HG03558 (cell line): ENCODE data around the gene ATP6V1B1.

Experiments
- ATAC-seq: cut with Tn5 transposase; IDR thresholded peaks from one replicate; pipeline ENCODE4 v1.9.1; 2021; ENCODE audit warnings: moderate number of reproducible peaks; ENCODE audit not compliant: unreplicated experiment; ENCODE audit errors: extremely low read depth

The ATP6V1B1 gene

DNA sequence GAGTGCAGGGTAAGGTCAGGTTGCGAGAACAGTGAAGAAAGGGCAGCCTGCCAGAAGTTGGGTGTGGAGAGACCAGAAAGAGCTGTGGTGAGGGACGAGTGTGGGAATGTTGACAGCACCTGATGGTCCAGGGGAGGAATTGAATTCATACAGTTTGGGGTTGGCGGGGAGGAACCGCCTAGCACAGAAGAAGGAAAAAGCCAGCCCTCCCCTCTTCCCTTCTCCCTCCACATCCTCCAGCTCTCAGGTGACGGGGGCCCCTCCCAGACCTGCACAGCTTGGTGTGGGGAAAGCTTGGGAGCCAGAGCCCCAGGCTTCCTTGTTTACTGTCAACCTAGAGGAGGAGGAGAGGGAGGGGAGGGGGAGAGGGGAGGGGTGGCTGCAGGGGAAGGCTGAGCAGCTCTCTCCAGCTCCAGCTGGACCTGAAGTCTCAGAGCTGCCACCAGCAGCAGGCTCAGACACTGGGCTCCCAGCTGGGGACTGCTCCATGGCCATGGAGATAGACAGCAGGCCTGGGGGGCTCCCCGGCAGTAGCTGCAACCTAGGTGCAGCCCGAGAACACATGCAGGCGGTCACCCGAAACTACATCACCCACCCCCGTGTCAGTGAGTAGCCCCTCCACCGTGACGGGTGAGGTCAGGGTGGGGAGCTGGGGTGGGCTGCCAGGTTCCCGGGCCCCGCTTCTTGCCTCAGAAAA is at the start of gene ATP6V1B1:
Gene ATP6V1B1 (plus strand): TSS at position 433 of the 697 bp plus-strand sequence. CDS start 55 bp downstream, at position 488.
- ATAC-seq, result no peak

DNA sequence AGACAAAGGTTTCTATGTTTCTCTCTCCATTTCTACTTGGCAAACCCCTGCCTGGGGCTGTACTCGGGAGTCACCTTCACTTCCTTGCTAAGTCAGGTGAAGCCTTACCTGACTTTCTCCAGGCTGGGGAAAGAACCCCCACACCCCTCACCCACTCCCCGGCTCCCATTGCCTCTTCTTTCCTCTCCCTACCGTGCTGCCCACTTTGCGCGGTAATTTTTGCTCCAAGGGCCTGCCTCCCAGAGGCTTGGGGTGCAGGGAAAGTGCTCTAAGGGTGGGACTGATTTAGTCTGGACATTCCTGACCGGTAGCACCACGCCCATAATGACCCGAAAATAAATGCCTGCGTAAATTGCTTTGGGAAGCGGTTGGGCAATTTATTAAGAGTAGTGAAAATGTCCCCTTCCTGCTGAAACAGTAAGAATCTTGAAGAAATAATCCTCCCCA is 49.1 kb upstream of the ATP6V1B1 start:
- ATAC-seq, result no peak

DNA sequence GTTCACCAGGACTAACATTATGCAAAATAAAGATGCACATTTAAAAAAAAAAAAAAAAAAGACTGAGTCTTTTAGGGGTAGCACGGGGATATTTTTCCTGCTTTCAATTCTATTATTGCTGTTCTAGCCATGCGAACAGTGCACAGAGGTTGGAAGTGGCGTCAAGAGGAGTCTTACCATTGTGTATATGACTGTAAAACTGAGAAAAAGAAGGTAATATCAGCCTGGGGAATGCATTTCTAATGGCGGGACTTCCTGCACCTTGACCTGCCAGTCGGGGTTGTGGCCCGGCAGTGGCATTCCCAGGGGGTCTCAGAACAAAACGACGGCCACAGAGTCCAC is 48.5 kb upstream of the ATP6V1B1 start:
- ATAC-seq, result no peak

DNA sequence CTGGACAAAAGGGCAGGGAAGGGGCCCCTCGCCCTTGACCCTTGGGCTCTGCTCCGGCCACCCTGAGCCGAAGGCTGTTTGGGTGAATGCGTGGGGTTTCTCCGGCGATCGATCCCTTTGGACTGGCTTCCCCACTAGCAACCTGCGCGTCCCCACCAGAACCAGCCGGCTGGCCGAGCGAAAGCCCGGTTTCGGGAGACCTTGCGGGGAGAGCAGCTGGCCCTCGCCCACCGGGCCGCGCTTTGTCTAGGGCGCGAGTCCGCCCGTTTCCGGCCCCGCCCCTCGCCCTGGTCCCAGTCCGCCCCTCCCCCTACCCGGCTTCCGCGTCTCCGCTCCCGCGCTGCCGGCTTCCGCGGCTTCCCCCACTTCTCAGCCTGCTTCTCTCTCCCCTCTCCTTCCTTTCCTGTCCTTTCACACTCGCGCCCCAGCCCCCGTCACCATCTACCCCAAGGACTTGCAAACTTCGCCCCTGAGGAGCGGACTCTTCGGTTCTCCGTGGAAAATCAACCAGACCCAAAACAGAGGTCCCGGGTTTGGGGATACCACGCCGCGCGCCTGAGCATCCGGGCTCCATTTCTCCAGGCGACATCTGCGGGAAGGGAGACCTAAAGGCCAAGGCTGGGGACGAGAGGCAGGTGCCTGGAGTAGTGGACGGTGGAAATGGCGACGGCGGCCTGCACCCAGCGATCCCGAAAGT is 48.0 kb upstream of the ATP6V1B1 start:
- ATAC-seq, result no peak

DNA sequence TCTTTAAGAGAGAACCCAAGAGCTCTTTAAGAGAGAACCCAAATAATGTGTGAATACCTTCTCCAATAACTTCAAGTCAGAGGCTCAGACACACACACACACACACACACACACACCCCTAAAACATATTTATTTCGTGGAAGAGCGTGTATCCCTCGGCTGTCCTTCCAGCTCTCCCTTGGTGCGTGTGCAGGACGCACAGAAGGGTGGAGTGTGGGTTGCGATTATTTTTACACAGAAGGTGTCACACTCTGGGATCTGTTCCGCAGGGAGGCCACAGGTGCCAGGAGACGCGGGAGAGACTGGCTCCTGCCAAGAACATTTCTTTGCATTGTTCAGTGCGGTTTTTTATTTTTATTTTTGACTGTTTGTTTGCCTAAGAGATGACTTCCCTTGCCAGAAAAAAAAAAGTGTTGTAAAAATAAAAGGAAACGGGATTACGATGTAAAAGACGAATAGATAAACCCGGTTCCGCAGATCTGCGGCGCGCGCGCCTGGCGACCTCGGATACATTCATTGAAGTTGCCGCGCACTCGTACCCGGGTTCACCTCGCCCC is 47.3 kb upstream of the ATP6V1B1 start:
- no peak for ATAC-seq

DNA sequence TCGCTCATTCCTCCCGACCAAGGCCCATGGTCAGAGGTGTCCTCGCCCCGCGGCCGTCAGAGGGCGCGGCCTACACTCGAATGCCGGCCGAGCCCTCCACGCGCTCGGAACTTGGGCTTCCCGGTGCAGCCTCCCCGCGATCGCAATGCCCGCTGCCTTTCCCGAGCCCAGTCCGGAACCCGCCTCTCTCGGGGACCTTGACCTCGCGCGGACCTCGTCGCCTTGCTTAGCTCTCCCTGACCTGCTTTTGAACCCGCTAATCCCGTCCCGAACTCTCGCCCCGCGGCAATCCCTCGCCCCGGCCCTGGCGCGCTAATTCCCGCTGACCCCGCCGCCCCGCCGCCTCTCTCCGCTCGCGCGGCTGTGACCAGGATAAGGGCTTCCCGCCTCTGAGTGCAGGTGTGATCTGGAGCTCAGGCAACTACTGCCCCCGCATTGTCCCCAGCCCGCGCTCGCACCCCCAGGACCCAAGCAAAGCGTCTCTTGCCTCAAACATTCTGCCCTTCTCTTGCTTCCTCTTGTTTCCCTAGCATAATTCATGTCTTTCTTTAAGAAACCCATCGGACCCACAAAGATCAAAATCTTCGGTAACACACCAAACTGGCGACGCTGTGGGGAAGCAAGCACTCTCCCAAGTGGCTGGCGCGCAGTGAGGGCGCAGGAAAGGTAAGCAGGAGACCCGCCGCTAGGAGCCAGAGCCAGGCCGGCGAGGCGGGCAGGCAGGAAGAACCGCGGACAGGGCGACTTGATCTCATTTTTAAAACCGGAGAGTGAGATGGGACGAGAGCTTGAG is 46.6 kb upstream of the ATP6V1B1 start:
- no peak for ATAC-seq

DNA sequence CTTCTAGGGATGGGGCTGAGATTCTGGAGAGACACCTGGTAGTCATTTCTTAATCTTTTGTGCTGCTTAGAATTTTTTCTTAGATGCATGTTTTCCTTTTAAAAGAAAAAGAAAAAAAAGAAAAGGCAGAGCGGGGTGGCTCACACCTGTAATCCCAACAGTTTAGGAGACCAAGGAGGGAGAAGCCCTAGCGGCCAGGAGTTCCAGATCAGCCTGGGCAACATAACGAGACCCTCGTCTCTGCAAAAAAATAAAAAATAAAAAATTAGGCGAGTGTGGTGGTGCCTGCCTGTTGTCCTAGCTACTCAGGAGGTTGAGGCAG is 46.0 kb upstream of the ATP6V1B1 start:
- no peak for ATAC-seq

DNA sequence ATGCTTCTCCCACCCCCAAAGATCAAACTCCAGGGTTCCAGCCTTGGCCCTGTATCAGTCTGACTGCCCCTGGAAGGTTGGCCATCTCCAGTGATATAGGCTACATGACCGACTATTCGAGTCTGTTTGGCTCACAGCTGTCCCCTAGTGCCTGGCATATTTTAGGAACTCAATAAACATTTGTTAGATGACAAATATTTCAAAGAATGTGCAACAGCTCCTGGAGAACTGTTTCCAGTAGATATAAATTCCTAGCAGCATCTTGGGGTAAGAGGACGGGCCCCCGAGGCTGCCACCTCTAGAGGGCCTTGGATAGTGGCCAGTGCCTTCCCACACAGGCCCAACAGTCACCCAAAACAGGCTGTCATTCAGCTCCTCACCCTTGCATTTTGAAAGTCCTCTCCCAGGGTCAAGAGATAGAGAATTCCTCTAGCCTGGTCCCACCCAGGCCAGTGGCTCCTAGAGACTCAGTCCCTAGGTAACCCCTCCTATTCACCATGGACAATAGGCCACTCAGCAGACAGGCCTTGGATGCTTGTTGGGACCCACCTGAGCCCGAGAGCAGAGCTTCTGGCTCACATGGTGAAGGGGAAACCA is 45.1 kb upstream of the ATP6V1B1 start:
- ATAC-seq, result no peak

DNA sequence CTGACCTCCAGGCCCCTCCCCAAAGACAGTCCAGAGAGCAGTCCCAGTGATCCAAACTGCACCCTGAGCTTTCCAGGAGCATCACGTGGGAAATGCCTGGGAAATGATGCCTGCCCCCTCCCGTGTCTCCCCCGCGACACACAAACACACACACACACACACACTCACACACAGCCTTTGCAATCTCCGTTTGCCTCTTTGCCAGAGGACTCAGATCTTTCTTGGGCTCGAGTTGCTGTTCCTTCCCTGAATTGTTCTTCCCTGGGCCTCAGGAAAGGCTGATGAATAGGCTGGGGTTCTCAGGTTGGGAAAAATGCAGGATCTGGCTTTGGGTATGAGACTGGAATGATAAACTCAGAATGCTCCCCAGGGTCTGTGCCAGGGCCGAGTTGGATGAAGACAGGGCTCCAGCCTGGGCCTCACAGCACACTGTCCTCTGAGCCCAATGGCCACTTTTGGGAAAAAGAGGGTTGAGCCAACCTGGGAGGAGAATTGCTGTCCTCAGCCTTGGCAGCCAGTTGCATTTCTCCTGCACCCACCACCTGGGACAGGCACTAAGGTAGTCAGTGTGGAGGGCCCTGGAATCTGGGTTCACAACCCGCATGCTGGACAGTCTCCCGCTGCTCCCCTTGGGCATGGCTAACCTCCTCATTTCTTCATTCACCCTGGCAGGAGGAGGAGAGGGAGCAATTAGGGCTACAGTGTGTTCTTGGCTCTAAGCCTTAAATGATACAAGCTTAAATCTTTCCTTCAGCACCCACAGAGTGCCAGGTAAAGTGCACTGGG is 43.9 kb upstream of the ATP6V1B1 start:
- ATAC-seq, result no peak

DNA sequence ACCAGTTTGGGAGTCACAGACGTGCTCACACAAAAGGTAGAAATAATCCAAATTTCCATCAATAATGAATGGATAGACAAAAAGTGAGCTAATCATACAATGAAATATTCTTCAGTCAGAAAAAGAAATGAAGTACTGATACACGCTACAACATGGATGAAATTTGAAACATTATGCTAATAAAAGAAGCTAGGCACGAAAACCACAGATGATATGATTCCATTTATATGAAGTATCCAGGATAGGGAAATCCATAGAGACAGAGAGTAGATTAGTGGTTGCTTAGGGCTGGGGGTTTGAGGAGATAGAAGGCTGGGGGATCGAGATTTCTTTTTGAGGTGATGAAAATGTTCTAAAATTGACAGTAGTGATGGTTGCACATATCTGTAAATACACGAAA is 43.0 kb upstream of the ATP6V1B1 start:
- no peak for ATAC-seq

DNA sequence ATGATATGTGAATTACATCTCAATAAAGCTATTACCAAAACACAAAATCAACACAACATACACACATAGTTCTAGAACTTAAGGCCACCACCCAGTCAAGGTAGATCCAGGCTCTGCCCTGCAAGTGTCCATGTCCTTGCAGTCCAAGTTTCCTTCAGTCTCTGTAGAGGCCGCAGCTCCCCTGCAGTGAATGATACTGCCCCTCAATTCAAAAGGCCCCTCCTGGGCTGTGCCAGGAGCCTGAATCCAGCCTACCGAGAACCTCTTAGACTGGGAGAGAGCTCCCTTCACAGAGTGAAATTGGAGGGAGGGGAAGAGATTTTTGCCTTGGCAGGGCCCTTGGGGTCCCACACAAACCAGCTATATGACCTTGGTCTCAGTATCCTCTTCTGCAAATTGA is 42.5 kb upstream of the ATP6V1B1 start:
- ATAC-seq, result no peak

DNA sequence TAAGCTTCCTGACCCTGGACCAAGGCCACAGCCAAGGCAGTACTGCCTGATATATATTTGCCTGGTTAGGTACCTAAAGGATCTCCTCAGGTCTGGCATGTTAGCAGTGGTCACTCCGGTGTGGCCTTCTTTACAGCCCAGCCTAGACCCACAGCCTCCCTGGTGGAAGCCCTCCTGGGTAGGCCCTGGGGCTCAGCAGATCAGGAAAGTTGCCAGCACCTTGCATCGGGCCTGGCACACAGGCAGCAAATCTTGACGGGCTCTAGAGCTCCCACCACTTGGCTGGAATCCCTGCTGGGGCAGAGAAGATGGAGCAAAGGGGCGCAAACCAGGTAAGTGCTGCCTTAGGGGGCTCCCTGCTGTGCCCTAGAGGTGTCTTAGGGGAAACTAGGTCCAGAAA is 40.9 kb upstream of the ATP6V1B1 start:
- ATAC-seq, result no peak

DNA sequence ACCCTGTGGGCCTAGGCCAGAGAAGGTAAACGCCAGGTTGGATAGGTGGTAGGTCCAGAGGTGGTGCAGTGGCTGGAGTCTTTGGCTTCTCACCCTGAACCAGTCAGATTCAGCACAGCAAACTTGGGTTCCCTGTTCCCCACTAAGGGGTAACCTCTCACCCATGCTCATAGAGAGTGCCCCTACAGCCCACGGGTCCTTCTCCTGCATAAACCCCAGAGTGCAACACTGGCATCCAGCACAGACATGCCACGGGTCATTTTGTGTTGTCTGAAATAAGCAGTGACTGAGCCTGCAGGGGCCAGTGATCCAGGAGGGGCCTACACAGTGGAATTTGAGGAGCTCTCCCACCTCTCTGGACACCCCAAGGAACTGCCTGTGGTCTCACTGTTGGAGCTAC is 40.5 kb upstream of the ATP6V1B1 start:
- ATAC-seq, result no peak

DNA sequence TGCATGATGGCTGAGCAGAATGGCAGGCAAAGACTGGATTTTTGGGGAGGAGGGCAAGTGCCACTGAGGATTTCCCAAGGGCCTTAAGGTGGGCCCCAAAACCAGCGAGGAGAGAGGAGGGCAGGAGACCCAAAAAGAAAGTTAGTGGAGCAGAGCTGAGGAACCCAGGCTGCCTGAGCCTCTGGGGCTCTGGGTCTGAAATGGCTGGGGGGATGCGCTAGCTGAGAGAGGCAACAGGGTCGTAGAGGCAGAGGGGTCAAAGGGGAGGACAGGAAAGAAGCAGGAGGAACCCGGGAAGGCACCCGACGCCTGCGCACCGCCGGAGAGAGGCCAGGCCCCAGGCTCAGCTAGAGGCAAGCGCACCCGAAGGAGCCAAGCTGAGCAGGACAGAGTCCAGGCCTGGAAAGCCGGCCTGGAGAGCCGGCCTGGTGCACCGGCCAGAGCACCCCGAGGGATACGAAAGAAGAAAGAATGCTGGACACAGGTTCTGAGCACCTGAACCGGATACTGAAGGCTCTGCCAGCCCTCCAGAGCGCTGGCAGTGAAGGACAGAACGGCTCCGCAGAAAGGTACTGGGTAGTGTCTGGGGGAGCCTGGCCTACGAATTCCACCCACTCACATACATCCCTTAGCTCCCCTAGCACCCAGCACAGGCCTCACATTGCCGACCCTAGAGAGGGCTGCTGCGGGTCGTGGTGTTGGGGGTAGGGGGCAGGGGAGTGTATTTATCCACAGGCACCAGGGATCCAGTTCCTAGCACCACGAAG is 39.5 kb upstream of the ATP6V1B1 start:
- no peak for ATAC-seq

DNA sequence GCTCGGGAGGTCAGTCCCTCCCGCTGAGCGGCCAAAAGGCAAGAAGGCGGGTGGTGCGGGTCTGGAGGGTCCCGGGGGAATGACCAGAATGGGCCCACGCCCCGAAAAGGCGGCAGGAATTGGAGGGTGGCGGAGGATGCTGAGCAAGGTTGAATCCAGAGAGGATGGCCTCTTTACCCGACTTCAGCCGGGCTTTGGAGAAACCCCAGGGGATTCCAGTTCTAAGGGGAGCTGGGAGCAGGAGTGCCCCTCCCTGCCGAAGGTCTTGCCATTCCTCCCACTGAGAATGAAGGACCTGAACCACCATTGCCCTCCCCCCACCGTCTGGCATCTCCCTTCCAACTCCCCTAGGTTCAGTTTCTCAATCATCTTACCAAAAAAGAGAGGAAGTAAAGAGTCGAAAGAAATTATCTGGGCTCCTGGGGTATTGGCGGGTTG is 38.9 kb upstream of the ATP6V1B1 start:
- ATAC-seq, result no peak

DNA sequence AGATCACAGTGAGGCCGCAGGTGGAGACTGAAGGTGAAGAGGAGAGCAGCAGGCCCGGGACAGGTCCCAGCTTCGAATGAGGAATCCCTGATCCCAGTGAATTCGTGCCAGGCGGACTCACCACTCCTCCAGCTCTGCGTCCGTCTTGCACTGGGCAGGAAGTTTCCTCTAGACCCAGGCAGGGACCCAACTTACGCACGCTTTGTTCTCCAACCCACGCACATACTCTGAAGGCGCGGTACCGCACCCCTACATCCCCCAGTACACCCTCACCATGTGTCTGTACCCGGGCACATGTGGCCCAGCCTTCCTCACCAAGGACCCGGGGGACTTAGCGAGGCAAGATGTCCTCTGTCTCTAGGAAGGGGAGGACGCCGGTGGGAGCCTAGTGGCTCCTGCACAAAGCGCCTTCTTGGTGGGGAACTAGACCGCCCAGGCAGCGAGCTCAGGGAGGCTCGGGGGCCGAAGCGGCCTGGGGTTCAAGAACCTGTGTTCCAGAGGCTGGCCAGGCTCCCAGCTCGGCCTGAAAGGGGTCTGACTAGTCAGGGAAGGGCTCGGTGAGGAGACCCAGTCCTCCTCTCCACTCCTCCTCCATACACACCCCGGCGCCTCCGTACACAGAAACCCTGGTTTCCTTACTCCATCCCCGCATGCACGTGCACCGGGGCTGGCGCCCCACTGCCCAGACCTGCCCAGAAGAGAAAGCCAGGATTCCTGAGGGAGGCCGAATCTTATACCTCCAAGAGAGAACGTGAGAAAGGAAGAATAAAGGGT is 38.3 kb upstream of the ATP6V1B1 start:
- ATAC-seq, result no peak

DNA sequence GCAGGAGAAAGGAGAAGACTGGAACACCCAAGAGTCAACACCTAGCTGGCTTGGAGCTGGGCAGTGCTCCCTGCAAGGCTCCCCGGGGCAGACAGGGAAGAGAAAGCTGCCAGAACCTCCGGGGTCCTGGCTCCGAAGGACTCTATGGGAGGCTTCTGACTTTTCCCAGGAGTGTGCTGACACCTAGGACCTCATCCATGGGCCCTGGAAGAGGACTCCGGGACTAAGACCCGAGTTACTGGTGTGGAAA is 37.8 kb upstream of the ATP6V1B1 start:
- no peak for ATAC-seq

DNA sequence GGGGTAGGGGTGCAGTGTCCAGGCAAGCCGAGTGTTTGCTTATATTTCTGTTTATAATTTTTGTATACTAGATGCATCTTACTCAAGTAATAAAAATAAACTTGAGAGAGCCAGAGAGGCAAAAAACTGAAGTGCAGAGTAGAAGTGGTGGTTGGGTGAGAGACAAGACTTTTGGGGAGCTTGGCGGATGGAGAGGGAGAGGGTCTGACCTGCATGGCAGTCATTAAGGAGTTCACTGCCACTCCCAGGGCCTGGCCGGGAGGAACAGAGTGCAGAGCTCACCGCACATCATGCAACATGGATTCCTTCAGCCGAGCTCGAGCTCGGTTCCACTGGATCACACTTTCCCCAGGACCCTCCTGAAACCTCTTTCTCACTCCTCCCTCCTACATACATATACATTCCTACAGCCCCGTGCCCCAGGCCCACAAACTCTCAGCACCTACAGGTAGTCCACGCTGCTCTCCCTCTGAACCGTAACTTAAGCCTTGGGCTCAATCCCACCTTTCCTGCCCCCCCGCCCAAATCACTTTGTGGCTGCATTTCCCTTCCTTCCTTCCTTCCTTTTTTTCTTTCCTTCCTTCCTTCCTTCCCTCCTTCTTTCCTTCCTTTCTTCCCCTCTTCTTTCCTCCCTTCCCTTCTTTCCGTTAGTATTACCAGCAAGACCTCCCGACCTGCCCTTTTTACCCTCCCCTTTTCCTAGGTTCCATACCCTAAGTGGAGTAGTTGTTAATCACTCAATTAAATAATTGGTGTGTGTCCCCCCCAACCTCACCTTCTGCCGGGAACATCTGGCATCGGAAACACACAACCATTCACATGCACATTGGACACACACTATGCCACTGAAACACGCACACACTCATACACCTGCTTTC is 37.1 kb upstream of the ATP6V1B1 start:
- ATAC-seq, result no peak
